ENCODE measurements around the gene CRYBA2.

Gene CRYBA2

GRCh38 chr2:218984239-218985020 is 8.8 kb downstream of the CRYBA2 start:
- TF ChIP-seq, protein P1, sequence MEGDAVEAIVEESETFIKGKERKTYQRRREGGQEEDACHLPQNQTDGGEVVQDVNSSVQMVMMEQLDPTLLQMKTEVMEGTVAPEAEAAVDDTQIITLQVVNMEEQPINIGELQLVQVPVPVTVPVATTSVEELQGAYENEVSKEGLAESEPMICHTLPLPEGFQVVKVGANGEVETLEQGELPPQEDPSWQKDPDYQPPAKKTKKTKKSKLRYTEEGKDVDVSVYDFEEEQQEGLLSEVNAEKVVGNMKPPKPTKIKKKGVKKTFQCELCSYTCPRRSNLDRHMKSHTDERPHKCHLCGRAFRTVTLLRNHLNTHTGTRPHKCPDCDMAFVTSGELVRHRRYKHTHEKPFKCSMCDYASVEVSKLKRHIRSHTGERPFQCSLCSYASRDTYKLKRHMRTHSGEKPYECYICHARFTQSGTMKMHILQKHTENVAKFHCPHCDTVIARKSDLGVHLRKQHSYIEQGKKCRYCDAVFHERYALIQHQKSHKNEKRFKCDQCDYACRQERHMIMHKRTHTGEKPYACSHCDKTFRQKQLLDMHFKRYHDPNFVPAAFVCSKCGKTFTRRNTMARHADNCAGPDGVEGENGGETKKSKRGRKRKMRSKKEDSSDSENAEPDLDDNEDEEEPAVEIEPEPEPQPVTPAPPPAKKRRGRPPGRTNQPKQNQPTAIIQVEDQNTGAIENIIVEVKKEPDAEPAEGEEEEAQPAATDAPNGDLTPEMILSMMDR (IDR thresholded peaks at IDR 0.05; ENCODE audit: low read depth, low read length): no peak
- DNase-seq (ENCODE audit: extremely low read depth, low read depth): no peak

GRCh38 chr2:218983934-218984238 is 9.3 kb downstream of the CRYBA2 start:
- DNase-seq (ENCODE audit: extremely low read depth, low read depth): no peak

GRCh38 chr2:218983263-218983933 is 9.8 kb downstream of the CRYBA2 start:
- TF ChIP-seq, protein P1 (IDR thresholded peaks at IDR 0.05; ENCODE audit: low read depth, low read length): no peak
- no peak for DNase-seq (ENCODE audit: extremely low read depth, low read depth)

More at GRCh38 chr2:218983934-218984238, 9.3 kb downstream of the CRYBA2 start:
- TF ChIP-seq, protein P1 (IDR thresholded peaks at IDR 0.05; ENCODE audit: low read depth, low read length): no peak

DNA sequence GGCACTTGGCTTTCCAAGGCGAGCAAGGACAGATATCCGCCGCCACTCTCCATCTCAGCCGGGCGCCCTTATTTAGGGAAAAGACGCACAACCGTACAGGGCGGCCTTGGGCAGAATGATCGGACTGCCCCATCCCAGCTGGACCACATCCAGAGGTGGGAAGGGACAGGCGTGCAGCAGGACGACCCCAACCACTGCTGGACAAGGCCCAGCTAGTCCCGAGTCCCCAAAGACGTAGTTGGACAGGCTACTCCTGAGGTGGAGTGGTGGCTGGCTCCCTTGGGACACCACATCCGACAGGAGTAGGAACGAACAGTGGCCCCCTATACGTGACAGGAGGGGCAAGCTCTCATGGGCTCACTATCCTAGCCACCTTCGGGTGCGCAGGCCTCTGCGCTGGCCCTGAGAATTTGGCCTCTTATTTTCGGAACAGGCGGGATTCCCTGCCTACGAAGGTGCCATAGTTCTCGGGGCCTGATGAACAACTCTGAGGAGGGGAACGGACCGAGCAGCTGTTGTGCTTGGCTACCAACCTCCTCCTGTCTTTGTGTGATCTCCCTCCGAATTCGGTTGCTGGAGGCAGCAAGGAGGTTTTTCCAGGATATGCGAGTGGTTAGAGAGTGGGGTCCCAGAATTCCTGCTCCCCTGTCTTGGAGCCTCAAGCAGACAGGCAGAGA is 10.5 kb downstream of the CRYBA2 start:
- TF ChIP-seq, protein P1 (IDR thresholded peaks at IDR 0.05; ENCODE audit: low read depth, low read length): no peak

DNA sequence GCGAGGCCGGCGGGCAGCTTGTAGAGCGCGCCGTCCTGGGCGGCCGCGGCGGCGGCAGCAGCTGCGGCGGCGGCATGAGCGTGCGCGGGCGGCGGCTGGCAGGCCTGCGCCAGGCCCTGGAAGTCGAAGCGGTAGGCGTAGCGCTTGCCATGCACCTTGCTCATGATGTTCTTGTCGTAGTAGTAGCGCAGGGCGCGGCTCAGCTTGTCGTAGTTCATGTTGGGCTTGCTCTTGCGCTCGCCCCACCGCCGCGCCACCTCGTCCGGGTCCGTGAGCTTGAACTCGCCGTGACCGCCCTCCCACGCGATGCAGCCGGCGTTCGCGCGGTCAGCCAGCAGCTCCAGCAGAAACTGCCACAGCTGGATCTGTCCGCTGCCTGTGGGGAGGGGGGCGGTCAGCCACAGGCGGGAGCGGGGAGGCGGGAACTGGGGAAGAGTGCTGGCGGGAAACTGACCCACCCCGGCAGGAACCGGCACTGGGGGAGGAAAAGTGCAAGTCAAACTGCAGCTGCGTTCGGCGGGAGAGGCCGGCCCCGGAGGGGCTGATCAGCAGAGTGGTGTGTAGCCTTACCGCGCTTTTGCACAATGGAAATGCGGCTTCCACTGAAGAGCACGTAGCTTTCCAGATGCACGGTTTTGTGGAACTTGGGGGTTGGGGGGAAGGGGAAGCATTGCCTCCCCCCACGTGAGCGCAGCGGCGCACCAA is 11.2 kb downstream of the CRYBA2 start:
- TF ChIP-seq, protein P1 (IDR thresholded peaks at IDR 0.05; ENCODE audit: low read depth, low read length): no peak
- no peak for DNase-seq (ENCODE audit: extremely low read depth, low read depth)

More for the DNA sequence above, 10.5 kb downstream of the CRYBA2 start:
- no peak for DNase-seq (ENCODE audit: extremely low read depth, low read depth)

DNA sequence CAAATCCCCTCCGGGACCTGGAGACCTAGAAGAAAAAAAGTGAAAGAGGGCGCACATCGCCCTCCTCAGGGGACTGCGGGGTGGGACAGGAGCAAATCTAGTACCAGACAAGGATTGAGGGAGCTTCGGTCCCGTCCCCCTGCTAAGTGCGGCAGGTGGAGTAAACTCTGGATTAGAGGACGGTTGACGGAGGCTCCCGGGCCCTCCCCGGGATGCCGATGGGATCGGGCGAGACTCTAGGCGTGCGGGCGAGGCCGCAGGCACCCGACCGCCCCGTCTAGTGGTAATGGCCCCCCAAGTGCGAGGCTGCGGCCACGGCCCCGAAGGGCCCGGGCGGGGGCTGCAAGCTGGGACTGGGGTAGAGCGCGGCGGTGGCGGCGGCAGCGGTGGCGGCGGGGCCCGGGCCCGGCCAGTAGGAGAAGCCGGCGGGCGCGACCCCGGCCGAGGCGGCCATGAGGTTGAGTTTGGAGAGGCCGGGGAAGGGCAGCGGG is 11.8 kb downstream of the CRYBA2 start:
- TF ChIP-seq, protein P1 (IDR thresholded peaks at IDR 0.05; ENCODE audit: low read depth, low read length): no peak
- DNase-seq (ENCODE audit: extremely low read depth, low read depth): no peak

Data from AG09319 (cell line).